K562 (cell line): ENCODE measurements around the gene PPP1R16B. TPM values are rescaled to one million over a fixed set of nuclear protein-coding genes. Genes with fewer than 3 reads are reported as not detected.

Source experiments
- ATAC-seq: fragments of 200-7000 bp; cut with Tn5 transposase; 3 replicates; pipeline ENCODE4 v1.9.1; 2020; ENCODE audit warnings: moderate library complexity
- BruUV-seq: library from RNA; stranded (reverse); fragments of 400-500 nt; replicated peaks from 2 replicates; lab custom pipeline; 2021; lab: Mats Ljungman, UMichigan
- CTCF ChIA-PET: fragments of 300-600 bp; formaldehyde crosslinking; extraction: SDS; loops from one replicate; lab custom pipeline; 2021; ENCODE audit warnings: low intra/inter-chr PET ratio; lab: Yijun Ruan, JAX
- POLR2A ChIA-PET: fragments of 300-600, 350-650 bp; sonication (Branson Sonifier 250); formaldehyde crosslinking; extraction: SDS; loops from one replicate; lab custom pipeline; 2021; ENCODE audit warnings: antibody characterized with exemption, inconsistent platforms; lab: Yijun Ruan, JAX
- DNase-seq, 4 experiments: peaks; one replicate each; pipeline versions ENCODE4 v3.0.0 to v3.0.0-alpha.2; 2011 to 2018; ENCODE audit warnings: low spot score in 3 of 4, mixed read lengths in 3 of 4; ENCODE audit errors: extremely low read depth in 1 of 4
- FAIRE-seq: peaks from 2 replicates; lab custom pipeline; 2011; peaks lifted over from hg19 to GRCh38; lab: Jason Lieb, UNC
- H2AFZ ChIP-seq: 2 replicates; pipeline ENCODE4 v1.6.0; 2011; ENCODE audit warnings: low read depth, low read length, control low read depth, inconsistent platforms
- H3K27ac ChIP-seq: fragments of 200-600 bp; 3 replicates; pipeline ENCODE4 v1.8.0; 2011; ENCODE audit warnings: low read depth, mild to moderate bottlenecking, control low read depth, inconsistent platforms, low read length, moderate library complexity, mixed read lengths; ENCODE audit errors: extremely low read depth
- H3K27me3 ChIP-seq, 2 experiments: fragments of 300-600 bp in 1 of 2; 2 replicates in 1 of 2; 3 replicates in 1 of 2; pipeline versions ENCODE4 v1.6.0 to v1.8.0; 2011; ENCODE audit warnings: inconsistent platforms in 2 of 2, low read length in 2 of 2, mild to moderate bottlenecking in 1 of 2, mixed read lengths in 1 of 2, moderate library complexity in 1 of 2; ENCODE audit not compliant: control insufficient read depth in 2 of 2, insufficient read depth in 2 of 2
- H3K36me3 ChIP-seq: fragments of 300-600 bp; 3 replicates; pipeline ENCODE4 v1.8.0; 2011; ENCODE audit warnings: mild to moderate bottlenecking, low read length, inconsistent platforms; ENCODE audit not compliant: control insufficient read depth, insufficient read depth
- H3K4me1 ChIP-seq, 2 experiments: fragments of 200-600 bp in 1 of 2; replicated peaks in 1 of 2; 2 replicates in 1 of 2; 3 replicates in 1 of 2; pipeline versions ENCODE4 v1.5.1 to v1.8.0; 2011; ENCODE audit warnings: inconsistent platforms in 2 of 2, low read length in 2 of 2, mild to moderate bottlenecking in 1 of 2, mixed read lengths in 1 of 2, moderate library complexity in 1 of 2; ENCODE audit not compliant: control insufficient read depth in 2 of 2, insufficient read depth in 2 of 2
- H3K4me2 ChIP-seq: 2 replicates; pipeline ENCODE4 v1.6.1; 2011; ENCODE audit warnings: low read length, control low read depth, inconsistent platforms, mixed read lengths; ENCODE audit not compliant: insufficient read depth
- H3K4me3 ChIP-seq: fragments of 200-600 bp; sonication (generic), shearing (Covaris generic); 2 replicates; pipeline ENCODE4 v1.5.1; 2016; ENCODE audit warnings: control low read depth, inconsistent platforms
- H3K79me2 ChIP-seq: fragments of 200-600 bp; 3 replicates; pipeline ENCODE4 v1.8.0; 2011; ENCODE audit warnings: low read length, inconsistent platforms; ENCODE audit not compliant: control insufficient read depth, insufficient read depth
- H3K9ac ChIP-seq, 2 experiments: 2 replicates each; pipeline versions ENCODE4 v1.6.0 to v1.6.1; 2011; ENCODE audit warnings: low read depth in 2 of 2, low read length in 2 of 2, control low read depth in 1 of 2, inconsistent platforms in 1 of 2, mild to moderate bottlenecking in 1 of 2, mixed read lengths in 1 of 2; ENCODE audit not compliant: insufficient read depth in 1 of 2
- H3K9me1 ChIP-seq: one replicate; pipeline ENCODE4 v1.6.0; 2011; ENCODE audit warnings: inconsistent platforms, mild to moderate bottlenecking, low read length, moderate library complexity; ENCODE audit not compliant: control insufficient read depth, insufficient read depth
- H3K9me3 ChIP-seq: replicated peaks from 2 replicates; pipeline ENCODE4 v1.5.1; 2011; ENCODE audit warnings: low read depth, low read length, inconsistent platforms; ENCODE audit not compliant: control insufficient read depth, insufficient read depth
- H4K20me1 ChIP-seq: replicated peaks from 2 replicates; pipeline ENCODE4 v1.6.1; 2011; ENCODE audit warnings: low read length, inconsistent platforms, mixed read lengths; ENCODE audit not compliant: control insufficient read depth, insufficient read depth
- C11orf30 ChIP-seq: fragments of 450-650 bp; IDR thresholded peaks from 2 replicates; pipeline ENCODE4 v1.6.1; 2016; ENCODE audit warnings: low read depth, mild to moderate bottlenecking
- CREB3 ChIP-seq: fragments of 450-650 bp; conservative IDR thresholded peaks from 2 replicates; pipeline ENCODE4 v1.6.1; 2016; ENCODE audit warnings: missing genetic modification characterization, low read depth, mild to moderate bottlenecking, missing compliant biosample characterization, moderate library complexity
- ESRRA ChIP-seq: fragments of 450-650 bp; IDR thresholded peaks from 2 replicates; pipeline ENCODE4 v1.6.1; 2014; ENCODE audit warnings: low read depth, mild to moderate bottlenecking, moderate library complexity, borderline replicate concordance
- KDM2B ChIP-seq: fragments of 250-450 bp; sonication (Bioruptor Pico); IDR thresholded peaks from 2 replicates; pipeline ENCODE4 v1.8.0; 2021; ENCODE audit warnings: mild to moderate bottlenecking, moderate library complexity
- LEF1 ChIP-seq: fragments of 450-650 bp; IDR thresholded peaks from 2 replicates; pipeline ENCODE4 v1.6.1; 2016; ENCODE audit warnings: mild to moderate bottlenecking
- MLX ChIP-seq, 2 experiments: fragments of 450-650 bp in 1 of 2; sonication (generic) in 1 of 2; formaldehyde crosslinking; conservative IDR thresholded peaks; 2 replicates each; pipeline versions ENCODE4 v1.4.0 to v1.8.1; 2020 to 2022; ENCODE audit warnings: mild to moderate bottlenecking in 1 of 2, missing genetic modification reagents in 1 of 2
- NR3C1 ChIP-seq: sonication (generic); formaldehyde crosslinking; IDR thresholded peaks from 2 replicates; pipeline ENCODE4 v1.8.1; 2022; ENCODE audit warnings: missing genetic modification reagents
- PHTF2 ChIP-seq: fragments of 250-450 bp; sonication (Bioruptor Pico); IDR thresholded peaks from 2 replicates; pipeline ENCODE4 v1.5.0; 2021; ENCODE audit warnings: mild to moderate bottlenecking
- PML ChIP-seq: IDR thresholded peaks from 2 replicates; pipeline ENCODE4 v1.6.1; 2012; ENCODE audit warnings: low read length, inconsistent platforms
- POU5F1 ChIP-seq: fragments of 150-350 bp; IDR thresholded peaks from 2 replicates; pipeline ENCODE4 v1.6.1; 2014; ENCODE audit warnings: borderline replicate concordance, low read length, low read depth, mild to moderate bottlenecking; ENCODE audit not compliant: partially characterized antibody
- RB1 ChIP-seq: fragments of 450-650 bp; IDR thresholded peaks from 2 replicates; pipeline ENCODE4 v1.6.1; 2017; ENCODE audit warnings: low read depth, mild to moderate bottlenecking
- RBM25 ChIP-seq: fragments of 200-400 bp; formaldehyde crosslinking; IDR thresholded peaks from 2 replicates; pipeline ENCODE4 v1.6.1; 2018; ENCODE audit warnings: low read length, low read depth, moderate library complexity; ENCODE audit not compliant: severe bottlenecking
- SMAD1 ChIP-seq: fragments of 150-350 bp; IDR thresholded peaks from 2 replicates; pipeline ENCODE4 v1.6.1; 2014; ENCODE audit warnings: low read length, low read depth; ENCODE audit not compliant: partially characterized antibody
- ZBTB17 ChIP-seq: fragments of 450-650 bp; formaldehyde crosslinking; IDR thresholded peaks from 2 replicates; pipeline ENCODE4 v1.4.0; 2020; ENCODE audit warnings: mild to moderate bottlenecking
- ZEB2 ChIP-seq: fragments of 450-650 bp; IDR thresholded peaks from 2 replicates; pipeline ENCODE4 v1.6.1; 2016
- ZNF589 ChIP-seq: fragments of 200-800 bp; sonication (Bioruptor generic); IDR thresholded peaks from 2 replicates; pipeline ENCODE4 v1.6.1; 2016; ENCODE audit warnings: low read depth, missing genetic modification characterization, missing compliant biosample characterization
- WGBS: fragments of 100-300 bp; shearing (Covaris generic); methylation state at CpG from one replicate; pipeline ENCODE4 v1.1.6; 2016; ENCODE audit warnings: low coverage, mixed read lengths; ENCODE audit not compliant: insufficient coverage; ENCODE audit errors: missing lambda C conversion rate; 5-methylcytosine and 5-hydroxymethylcytosine counted together
- in situ Hi-C: fragments of 300-500 bp; cut with MboI; formaldehyde crosslinking; loops from 4 replicates; pipeline ENCODE4 v1.15.0; 2018; ENCODE audit warnings: inconsistent platforms, mixed read lengths
- intact Hi-C: fragments of 100-400 bp; cut with micrococcal nuclease; formaldehyde crosslinking; loops from 2 replicates; pipeline ENCODE4 v1.14.2; 2022
- polyA plus RNA-seq, 8 experiments: library from polyadenylated mRNA; depleted of rRNA in 4 of 8; stranded (reverse) in 5 of 8; unstranded in 3 of 8; fragments of >200 nt; fragmentation: Nextera tagmentation in 2 of 8; fragmentation: Illumina TruSeq in 1 of 8; extraction: Ambion mirVana in 2 of 8; extraction: Trizol in 1 of 8; gene quantifications; 2 replicates each; pipeline versions ENCODE4 v1.2.1 to v1.2.3, GENCODE V29; 2011 to 2014; ENCODE audit warnings: inconsistent platforms in 1 of 8, missing spikeins in 1 of 8
- total RNA-seq, 7 experiments: library from RNA; depleted of rRNA in 6 of 7; stranded (reverse); fragments of >200 nt in 6 of 7; fragmentation: Illumina TruSeq in 2 of 7; extraction: Trizol in 2 of 7; gene quantifications; 2 replicates each; pipeline versions ENCODE4 v1.2.1 to v1.2.3, GENCODE V29; 2011 to 2021; ENCODE audit warnings: low replicate concordance in 1 of 7
- TF ChIP-seq, protein P1 (sequence below): sonication (generic); formaldehyde crosslinking; IDR thresholded peaks from 2 replicates; pipeline ENCODE4 v1.8.0; 2022; ENCODE audit warnings: mild to moderate bottlenecking, low read depth, missing genetic modification reagents
- TF ChIP-seq, protein P2 (sequence below): IDR thresholded peaks from 2 replicates; pipeline ENCODE4 v1.6.1; 2011; ENCODE audit not compliant: insufficient read length; ENCODE audit errors: extremely low read depth
- TF ChIP-seq, protein P3 (sequence below): sonication (generic); formaldehyde crosslinking; IDR thresholded peaks from 2 replicates; pipeline ENCODE4 v1.4.0; 2020; ENCODE audit warnings: mild to moderate bottlenecking, missing genetic modification reagents

PPP1R16B gene
- total and polyA plus RNA-seq, 9 of the 15 experiments (the other 6 are each of a cell fraction or from before 2014, with no cell fraction given), result 1.5 to 11.5 (median 6.8) TPM

DNA sequence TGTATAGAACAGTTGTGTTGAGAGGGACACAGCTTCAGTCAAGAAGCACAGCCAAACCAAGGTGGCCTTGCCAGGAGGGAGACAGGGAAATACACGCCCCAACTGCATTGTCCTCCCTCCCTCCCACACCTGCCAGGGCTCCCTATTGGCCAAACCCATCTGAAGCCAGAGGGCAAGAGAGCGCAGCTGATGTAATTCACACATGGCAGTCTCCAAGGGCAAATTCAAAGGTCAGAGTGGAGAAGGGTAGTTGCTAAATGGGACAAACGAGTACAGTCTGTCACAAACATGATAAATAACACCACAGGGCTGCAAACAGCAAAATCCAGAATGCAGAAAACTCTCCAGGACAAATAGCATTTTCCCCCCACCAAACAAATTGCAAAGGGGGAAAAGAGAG lies 23.2 kb upstream of the PPP1R16B start:
- H2AFZ ChIP-seq, result no peak overlapping the region
- H3K4me3 ChIP-seq, result no peak overlapping the region
- H3K4me1 ChIP-seq, result no peaks in the 10 kb centered on the region; a peak in 2 of 5 replicates
- no TSS peak for BruUV-seq
- in situ Hi-C loops (no loop called here), intact Hi-C loops (no loop called here)
- FAIRE-seq (no peak), DNase-seq (no peak), ATAC-seq (no peak; the same call in 1 of the 3 replicates)
- 43% methylated on average over 2 of the region's 3 CpGs for WGBS
- no peaks in the 10 kb centered on the region for H3K27me3 ChIP-seq
- no peaks in the 10 kb centered on the region for H3K9me1 ChIP-seq
- no peaks in the 10 kb centered on the region; the same call in 2 of the 3 replicates for H3K36me3 ChIP-seq
- no peak overlapping the region; the same call in 2 of the 3 replicates for H3K27ac ChIP-seq
- H3K4me2 ChIP-seq, result no peak overlapping the region
- POLR2A ChIA-PET, result interaction anchor here (0.6 kb wide), 1 partner anchor 62 kb away, joined by 4 read pairs; no protein-coding TSS in a partner anchor
- H3K9ac ChIP-seq, result no peak overlapping the region
- no peaks in the 10 kb centered on the region for H4K20me1 ChIP-seq
- H3K9me3 ChIP-seq, result no peaks in the 10 kb centered on the region
- CTCF ChIA-PET, result no interaction called here
- no peaks in the 10 kb centered on the region for H3K79me2 ChIP-seq
- TF ChIP-seq PHTF2 (CRISPR knock-in tag) (no peak), POU5F1 (no peak), LEF1 (no peak), NR3C1 (no peak), PML (no peak), RB1 (no peak), ZNF589 (CRISPR knock-in tag) (no peak), CREB3 (tag) (no peak), RBM25 (peak; percentile 79), ESRRA (peak; percentile 58; the same call in 1 of the 2 replicates), KDM2B (CRISPR knock-in tag) (no peak), SMAD1 (no peak), C11orf30 (no peak), ZBTB17 (no peak), MLX (CRISPR knock-in tag; conservative IDR thresholded peaks at IDR 0.05) (no peak), ZEB2 (no peak)
- TF ChIP-seq, protein P1, sequence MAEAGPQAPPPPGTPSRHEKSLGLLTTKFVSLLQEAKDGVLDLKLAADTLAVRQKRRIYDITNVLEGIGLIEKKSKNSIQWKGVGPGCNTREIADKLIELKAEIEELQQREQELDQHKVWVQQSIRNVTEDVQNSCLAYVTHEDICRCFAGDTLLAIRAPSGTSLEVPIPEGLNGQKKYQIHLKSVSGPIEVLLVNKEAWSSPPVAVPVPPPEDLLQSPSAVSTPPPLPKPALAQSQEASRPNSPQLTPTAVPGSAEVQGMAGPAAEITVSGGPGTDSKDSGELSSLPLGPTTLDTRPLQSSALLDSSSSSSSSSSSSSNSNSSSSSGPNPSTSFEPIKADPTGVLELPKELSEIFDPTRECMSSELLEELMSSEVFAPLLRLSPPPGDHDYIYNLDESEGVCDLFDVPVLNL, result no peak
- TF ChIP-seq, protein P2, sequence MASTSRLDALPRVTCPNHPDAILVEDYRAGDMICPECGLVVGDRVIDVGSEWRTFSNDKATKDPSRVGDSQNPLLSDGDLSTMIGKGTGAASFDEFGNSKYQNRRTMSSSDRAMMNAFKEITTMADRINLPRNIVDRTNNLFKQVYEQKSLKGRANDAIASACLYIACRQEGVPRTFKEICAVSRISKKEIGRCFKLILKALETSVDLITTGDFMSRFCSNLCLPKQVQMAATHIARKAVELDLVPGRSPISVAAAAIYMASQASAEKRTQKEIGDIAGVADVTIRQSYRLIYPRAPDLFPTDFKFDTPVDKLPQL, result no peak
- TF ChIP-seq, protein P3, sequence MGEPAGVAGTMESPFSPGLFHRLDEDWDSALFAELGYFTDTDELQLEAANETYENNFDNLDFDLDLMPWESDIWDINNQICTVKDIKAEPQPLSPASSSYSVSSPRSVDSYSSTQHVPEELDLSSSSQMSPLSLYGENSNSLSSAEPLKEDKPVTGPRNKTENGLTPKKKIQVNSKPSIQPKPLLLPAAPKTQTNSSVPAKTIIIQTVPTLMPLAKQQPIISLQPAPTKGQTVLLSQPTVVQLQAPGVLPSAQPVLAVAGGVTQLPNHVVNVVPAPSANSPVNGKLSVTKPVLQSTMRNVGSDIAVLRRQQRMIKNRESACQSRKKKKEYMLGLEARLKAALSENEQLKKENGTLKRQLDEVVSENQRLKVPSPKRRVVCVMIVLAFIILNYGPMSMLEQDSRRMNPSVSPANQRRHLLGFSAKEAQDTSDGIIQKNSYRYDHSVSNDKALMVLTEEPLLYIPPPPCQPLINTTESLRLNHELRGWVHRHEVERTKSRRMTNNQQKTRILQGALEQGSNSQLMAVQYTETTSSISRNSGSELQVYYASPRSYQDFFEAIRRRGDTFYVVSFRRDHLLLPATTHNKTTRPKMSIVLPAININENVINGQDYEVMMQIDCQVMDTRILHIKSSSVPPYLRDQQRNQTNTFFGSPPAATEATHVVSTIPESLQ (CRISPR knock-in tag), result no peak
